Measurements from ENCODE around the gene KDM5C.
"Not testable (repeated sequence)": the region's sequence is repeated elsewhere in the genome, so short reads cannot be mapped to it uniquely, and the experiment has no call there.

KDM5C gene

DNA sequence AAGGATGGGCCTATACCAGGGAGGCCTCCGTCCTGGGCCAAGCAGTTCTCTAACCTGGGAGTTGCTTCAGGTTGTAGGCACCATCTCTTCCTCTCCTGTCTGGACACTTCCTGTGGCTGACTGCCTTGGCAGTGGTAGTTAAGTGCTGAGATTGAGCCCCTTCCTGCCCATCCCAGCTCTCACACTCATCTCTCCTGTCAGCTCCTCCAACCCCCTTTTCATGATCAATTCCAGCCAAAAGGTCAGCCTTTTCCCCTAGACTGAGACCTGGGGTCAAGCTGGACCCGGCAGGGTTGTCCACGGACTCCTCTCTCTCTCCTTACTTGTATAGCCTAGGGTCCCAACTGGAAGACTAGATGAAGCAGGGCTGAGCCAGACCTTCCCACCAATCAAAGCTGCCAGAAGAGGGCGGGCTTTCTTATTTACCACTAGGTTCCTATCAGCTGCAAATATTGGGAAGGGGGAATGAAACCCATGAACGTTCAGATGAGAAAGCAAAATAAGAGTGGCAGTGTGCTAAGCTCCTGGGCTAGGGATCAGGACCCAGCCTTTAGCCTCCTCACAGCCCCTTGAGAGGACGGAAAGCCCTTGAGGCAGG is 34.5 kb downstream of the KDM5C start:
- no peak for DNase-seq (ENCODE audit: low spot score)

DNA sequence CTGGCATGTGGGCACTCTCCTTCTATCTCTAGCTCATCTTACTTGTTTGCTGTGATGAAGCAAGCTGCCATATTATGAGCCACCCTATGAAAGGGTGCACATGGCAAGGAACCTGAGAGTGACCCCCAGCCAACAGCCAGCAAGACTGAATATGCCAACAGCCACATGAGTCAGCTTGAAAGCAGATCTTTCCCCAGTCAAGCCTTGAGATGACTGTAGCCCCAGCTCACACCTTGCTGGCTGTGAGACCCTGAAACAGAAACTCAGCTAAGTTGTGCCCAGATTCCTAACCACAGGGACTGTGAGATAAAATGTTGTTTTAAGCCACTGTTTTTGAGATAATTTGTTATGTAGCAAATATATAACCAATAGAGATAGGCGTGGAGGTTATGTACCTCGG is 36.2 kb downstream of the KDM5C start:
- DNase-seq (ENCODE audit: low spot score) = peak; percentile 85

DNA sequence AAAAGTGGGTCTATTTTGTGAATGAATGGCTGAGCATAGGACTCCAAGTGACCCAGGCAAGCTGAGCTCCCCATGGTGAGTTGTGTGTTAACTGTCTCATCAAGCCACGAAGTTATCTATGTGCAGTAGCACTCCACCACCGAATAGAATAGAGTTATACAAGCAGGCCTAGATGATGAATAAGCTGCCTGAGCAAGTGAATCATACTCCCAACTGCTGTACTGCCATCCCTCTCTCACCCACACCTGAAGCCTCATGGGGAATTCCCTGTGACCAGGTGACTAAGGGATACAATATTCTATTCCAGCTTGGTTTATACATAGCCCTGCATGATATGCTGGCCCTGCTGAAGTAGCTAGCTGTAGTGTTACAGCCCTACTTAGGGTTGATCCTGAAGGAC is 38.7 kb downstream of the KDM5C start:
- DNase-seq (ENCODE audit: low spot score) = peak; percentile 17

DNA sequence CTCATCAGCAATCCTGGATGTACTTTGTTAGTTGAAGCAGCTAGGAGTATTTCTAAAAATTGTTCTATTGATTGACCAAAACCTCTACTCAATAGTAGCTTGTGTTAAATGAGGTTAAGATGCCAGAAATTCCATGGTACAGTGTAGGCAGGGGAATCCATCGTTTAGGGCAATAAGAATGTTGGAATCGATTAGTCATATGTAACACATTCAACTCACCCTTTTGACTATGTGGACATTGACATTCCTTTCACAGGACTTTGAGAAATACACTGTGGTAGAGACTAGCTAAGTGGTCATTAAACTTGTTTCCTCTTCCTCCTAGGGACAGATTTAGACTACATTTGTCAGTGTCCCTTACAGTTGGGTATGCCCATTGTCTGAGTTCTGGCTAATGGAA is 40.2 kb downstream of the KDM5C start:
- DNase-seq (ENCODE audit: low spot score) = no peak

DNA sequence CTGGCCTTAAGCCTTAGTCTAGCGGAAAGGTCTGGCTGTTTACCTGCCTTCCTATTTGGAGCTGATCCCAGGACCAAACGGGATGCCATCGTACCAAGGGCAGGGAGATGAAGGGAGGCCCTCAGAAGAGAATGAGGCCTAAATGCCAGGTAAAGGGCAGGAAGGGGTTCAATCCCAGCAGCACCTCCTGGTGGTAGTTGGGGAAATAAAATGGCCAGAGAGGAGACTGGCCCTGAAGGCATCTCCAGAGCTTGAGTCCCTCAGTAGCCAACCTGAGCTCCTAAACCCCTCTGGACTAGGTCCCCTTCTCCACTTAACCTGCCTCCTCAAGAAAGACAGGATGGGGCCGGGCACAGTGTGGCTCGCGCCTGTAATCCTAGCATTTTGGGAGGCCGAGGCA is 53.7 kb downstream of the KDM5C start:
- DNase-seq (ENCODE audit: low spot score) = no peak

DNA sequence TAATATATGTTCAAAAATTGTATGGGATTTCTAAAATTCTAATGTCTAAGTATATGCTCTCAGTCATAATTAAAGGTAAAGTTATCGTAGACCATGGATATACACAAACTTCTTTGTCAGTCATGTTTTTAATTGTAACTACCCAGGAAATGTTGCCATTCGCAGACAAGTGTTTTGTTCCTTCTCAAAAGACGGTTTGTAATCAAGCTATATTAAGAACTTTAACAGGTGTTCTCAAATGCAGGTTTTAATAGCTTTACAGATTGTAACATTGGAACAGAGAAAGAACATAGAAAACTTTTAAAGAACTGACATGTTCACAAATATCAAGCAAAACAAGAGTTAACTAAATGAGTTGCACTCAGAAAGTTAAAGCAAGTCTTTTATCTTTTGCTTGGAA is 58.9 kb downstream of the KDM5C start:
- DNase-seq (ENCODE audit: low spot score) = no peak

DNA sequence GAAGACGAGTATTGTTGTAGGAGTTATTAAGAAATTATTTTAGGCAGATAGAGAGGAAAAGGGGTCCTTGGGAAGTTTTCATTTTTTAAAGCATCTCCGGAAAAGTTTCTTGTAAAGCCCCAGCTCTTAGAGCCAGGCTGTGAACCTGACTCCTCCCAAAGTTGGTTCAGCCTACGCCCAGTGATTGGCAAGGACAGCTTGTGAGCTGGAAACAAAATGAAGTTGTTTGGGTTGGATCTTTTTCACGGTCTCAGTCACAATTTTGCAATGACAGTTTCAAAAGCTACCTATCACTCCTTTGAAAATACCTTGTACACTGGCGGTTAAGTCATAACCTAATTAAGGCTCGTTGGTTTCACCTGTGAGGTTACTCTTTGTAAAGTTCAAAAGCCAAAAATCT is 60.4 kb downstream of the KDM5C start:
- not testable (repeated sequence) for DNase-seq (ENCODE audit: low spot score)

DNA sequence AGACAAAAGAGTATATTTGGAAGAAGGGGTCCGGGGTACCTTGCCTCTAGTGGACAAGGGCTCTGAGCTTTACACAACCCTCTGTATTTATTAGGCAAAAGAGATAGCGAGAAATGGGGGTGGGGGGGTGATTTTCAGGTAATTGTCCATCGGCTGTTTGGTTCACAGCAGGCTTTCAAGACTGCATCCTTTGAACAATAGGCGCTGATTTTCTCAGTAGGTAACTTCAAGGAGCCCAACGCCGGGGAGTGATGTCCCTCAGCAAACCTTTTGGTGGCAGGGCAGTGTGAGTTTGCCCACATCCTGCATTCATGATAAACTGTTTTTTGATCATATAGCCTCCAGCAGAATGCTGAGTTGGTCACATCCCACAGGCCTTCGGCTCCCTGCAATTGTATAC is 61.6 kb downstream of the KDM5C start:
- DNase-seq (ENCODE audit: low spot score) = no peak

DNA sequence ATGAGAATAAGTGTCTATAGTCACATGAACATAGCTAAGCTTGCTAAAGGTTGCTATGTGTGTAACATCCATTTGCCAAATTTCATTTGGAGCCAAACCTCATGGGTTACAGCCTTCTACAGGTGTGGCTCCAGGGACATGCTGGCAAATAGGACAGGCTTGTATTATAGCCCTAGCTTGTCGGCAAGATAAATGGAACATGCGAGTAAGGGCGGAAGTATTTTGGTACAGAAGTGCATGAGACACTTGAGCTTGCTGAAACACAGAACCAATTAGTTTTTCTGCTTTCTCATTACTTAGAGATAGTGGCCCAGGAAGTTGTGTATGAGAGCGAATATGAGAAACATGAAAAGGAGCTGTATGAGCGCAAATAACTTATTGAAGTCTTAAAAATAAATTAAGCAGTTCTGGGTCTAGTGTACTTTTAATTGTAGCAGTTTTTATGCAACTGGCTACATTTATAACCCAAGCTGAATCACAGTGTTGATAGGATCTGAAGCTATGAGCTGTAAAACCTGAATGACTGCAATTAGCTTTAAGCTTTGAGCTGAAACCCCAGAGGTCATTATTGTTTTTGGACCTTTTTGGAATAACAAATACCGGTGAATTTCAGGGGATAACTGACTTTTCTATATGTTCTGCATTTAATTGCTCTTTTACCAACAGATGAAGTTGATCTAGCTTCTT is 64.6 kb downstream of the KDM5C start:
- DNase-seq (ENCODE audit: low spot score) = no peak

DNA sequence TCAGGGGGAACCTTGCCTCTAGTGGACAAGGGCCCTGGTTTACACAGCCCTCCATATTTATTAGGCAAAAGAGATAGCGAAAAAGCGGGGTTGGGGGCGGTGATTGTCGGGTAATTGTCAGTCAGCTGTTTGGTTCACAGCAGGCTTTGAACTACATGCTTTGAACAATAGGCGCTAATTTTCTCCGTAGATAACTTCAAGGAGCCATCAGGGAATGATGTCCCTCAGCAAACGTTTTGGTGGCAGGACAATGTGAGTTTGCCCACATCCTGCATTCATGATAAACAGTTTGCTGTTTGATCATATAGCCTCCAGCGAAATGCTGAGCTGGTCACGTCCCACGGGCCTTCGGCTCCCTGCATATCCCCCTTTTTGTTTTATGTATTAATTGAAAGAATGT is 65.8 kb downstream of the KDM5C start:
- no peak for DNase-seq (ENCODE audit: low spot score)

DNA sequence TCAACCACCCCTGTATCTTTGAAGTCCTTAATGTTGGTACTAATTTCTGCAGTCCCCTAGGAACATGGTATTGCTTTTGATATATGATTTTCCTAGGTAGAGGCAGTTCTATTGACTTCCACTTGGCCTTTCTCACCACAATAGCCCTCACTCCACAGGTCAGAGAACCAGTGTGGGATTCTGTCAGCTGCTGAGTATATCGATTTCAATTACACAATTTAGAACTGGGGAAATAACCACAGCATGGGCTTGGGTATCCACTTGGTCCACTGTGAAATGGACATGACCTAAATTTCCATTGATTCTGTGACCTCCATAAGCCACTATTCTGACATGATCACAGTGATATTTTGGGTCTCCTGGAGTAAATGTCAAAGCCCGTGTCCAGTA is 68.8 kb downstream of the KDM5C start:
- DNase-seq (ENCODE audit: low spot score) = no peak

DNA sequence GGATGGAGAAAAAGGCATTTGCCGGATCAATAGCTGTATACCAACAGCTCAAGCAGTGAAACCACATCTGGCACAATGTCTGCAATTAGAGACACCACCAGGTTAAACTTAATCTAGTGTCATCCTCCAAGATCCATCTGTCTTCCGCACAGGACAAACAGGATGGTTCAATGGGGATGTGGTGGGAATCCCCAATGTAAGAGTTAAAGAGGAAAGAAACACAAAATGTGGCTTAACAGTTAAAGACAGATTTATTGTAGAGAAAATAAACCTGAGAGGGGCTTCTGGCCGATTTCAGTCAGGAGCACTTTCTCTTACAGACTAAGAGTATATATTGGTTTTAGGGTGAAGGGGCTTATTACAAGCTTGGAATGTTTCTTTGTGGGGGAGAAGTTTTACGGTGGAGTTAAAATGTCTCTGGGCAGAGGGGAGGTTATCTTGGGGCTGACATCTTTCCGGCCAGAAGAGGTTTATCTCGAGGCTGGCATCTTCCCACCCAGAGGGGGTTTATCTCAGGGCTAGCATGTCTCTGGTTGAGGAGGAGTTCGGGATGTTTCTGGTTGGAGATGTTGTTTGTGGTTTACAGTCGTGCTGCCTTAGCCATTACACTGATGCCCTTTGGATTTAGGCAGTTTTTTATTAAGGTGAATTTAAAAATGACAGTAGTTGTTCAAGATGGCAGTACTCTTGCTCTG is 69.3 kb downstream of the KDM5C start:
- DNase-seq (ENCODE audit: low spot score) = no peak

DNA sequence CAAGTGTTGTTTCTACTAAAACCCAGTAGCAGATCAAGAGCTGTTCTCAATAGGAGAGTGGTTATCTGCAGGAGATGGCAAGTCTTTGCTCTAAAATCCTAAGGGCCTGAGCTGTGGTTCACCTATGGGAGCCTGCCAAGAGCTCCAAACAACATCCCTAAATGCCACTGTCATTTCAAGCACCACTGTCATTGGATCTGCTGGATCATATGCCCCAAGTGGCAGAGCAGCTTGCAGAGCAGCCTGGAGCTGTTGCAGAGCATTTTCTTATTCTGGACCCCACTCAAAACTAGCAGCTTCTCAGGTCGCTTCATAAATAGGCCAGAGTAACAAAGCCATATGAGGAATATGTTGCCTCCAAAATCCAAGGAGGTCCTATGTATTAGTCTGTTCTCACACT is 71.4 kb downstream of the KDM5C start:
- DNase-seq (ENCODE audit: low spot score) = no peak

All from activated CD4-positive, alpha-beta T cell treated with anti-CD3 and anti-CD28 coated beads, Interleukin-2, Interleukin-4, amounts not matched to agents 100 ng/mL and 50 ng/mL, durations not matched to agents 16 hours and 8 hours (primary cell).